ENCODE measurements around the gene PCDHGA12. TPM values are rescaled to one million over a fixed set of nuclear protein-coding genes. Genes with fewer than 3 reads are reported as not detected.
A peak's percentile ranks its signal among the peaks of the same experiment; 100 is the strongest.
"Not testable (repeated sequence)": the region's sequence is repeated elsewhere in the genome, so short reads cannot be mapped to it uniquely, and the experiment has no call there.

The PCDHGA12 gene
- total and polyA plus RNA-seq, 2 of the 8 experiments (the other 6 are each of a cell fraction or from before 2014, with no cell fraction given), result 0.88 to 1.3 TPM

DNA sequence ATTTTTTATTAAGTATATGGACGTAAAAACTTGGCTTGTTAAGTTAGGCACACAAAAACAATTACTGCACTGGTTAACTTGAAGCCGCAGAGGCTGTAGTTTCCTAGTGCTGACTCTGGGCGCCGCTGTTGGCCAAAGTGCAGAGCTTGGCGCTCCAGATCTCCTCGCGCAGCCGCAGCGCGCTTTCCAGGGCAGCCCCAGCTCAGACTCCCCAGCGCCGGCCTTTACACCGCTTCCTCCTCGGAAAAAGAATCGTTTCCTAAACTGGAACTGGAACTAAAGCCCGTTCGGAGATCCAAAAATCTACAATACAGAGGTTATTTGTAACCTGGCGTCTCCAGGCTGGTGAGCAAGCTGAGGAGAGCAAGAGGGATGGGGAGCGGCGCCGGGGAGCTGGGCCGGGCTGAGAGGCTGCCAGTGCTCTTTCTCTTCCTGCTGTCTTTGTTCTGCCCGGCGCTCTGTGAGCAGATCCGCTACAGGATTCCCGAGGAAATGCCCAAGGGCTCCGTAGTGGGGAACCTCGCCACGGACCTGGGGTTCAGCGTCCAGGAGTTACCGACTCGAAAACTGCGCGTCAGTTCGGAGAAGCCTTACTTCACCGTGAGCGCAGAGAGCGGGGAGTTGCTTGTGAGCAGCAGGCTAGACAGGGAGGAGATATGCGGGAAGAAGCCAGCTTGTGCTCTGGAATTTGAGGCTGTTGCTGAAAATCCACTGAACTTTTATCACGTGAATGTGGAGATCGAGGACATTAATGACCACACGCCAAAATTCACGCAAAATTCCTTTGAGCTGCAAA is 32.4 kb upstream of the PCDHGA12 start, which contains the start of gene PCDHGB5:
TSS of gene PCDHGB5 (plus strand) at position 192 of the 796 bp plus-strand sequence. CDS start at position 373, 181 bp downstream.
- TF ChIP-seq, protein P1, sequence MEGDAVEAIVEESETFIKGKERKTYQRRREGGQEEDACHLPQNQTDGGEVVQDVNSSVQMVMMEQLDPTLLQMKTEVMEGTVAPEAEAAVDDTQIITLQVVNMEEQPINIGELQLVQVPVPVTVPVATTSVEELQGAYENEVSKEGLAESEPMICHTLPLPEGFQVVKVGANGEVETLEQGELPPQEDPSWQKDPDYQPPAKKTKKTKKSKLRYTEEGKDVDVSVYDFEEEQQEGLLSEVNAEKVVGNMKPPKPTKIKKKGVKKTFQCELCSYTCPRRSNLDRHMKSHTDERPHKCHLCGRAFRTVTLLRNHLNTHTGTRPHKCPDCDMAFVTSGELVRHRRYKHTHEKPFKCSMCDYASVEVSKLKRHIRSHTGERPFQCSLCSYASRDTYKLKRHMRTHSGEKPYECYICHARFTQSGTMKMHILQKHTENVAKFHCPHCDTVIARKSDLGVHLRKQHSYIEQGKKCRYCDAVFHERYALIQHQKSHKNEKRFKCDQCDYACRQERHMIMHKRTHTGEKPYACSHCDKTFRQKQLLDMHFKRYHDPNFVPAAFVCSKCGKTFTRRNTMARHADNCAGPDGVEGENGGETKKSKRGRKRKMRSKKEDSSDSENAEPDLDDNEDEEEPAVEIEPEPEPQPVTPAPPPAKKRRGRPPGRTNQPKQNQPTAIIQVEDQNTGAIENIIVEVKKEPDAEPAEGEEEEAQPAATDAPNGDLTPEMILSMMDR (IDR thresholded peaks at IDR 0.05; ENCODE audit: control extremely low read depth in 1 of 3, insufficient read depth in 1 of 3, low read depth in 1 of 3, low read length in 3 of 3), result peak in 2 of 3 experiments; percentile 29 to 39; a peak in 2 of 4 replicates
- TF ChIP-seq RAD21 (IDR thresholded peaks at IDR 0.05 in 1 of 2, conservative IDR thresholded peaks at IDR 0.05 in 1 of 2; ENCODE audit: low read depth in 2 of 2, low read length in 2 of 2), result peak; percentile 17 to 32; a peak in 3 of 4 replicates
- not testable (repeated sequence) for H2AK5ac ChIP-seq (ENCODE audit: low read depth, low read length); H2BK5ac ChIP-seq (ENCODE audit: low read depth, low read length); H2BK15ac ChIP-seq (ENCODE audit: low read length); H4K91ac ChIP-seq (replicated peaks; ENCODE audit: insufficient read length, low read length); H2AFZ ChIP-seq (ENCODE audit: low read length); H3K23me2 ChIP-seq (ENCODE audit: low read depth, low read length); H2BK120ac ChIP-seq (replicated peaks; ENCODE audit: low read depth, low read length); H3K27ac ChIP-seq (ENCODE audit: low read depth, low read length); H4K5ac ChIP-seq (ENCODE audit: insufficient read length, low read depth, low read length); H3K79me1 ChIP-seq (ENCODE audit: low read depth, low read length); H2BK12ac ChIP-seq (ENCODE audit: low read depth, low read length); H3K14ac ChIP-seq (ENCODE audit: insufficient read length); H3K79me2 ChIP-seq (ENCODE audit: control insufficient read depth in 1 of 2, insufficient read depth in 2 of 2, low read length in 2 of 2); H3K27me3 ChIP-seq (replicated peaks in 1 of 4; ENCODE audit: control insufficient read depth in 3 of 4, extremely low read depth in 1 of 4, insufficient read depth in 3 of 4, low read length in 3 of 4); H3K18ac ChIP-seq (ENCODE audit: extremely low read depth, low read length); H3K4me2 ChIP-seq (ENCODE audit: insufficient read depth in 1 of 2, low read depth in 2 of 2, low read length in 2 of 2); H3K23ac ChIP-seq (ENCODE audit: insufficient read length); H3K56ac ChIP-seq (replicated peaks; ENCODE audit: insufficient read length, low read depth, low read length); H4K8ac ChIP-seq (ENCODE audit: extremely low read depth, insufficient read depth, low read length); H3K4me1 ChIP-seq (replicated peaks in 1 of 4; ENCODE audit: control insufficient read depth in 3 of 4, insufficient read depth in 4 of 4, low read length in 3 of 4); H4K20me1 ChIP-seq (replicated peaks in 1 of 2; ENCODE audit: control insufficient read depth in 1 of 2, insufficient read depth in 2 of 2, low read length in 2 of 2); DNase-seq (ENCODE audit: low read depth in 1 of 2, low spot score in 2 of 2); H3K9ac ChIP-seq (replicated peaks in 1 of 4; ENCODE audit: extremely low read depth in 1 of 4, low read depth in 3 of 4, low read length in 3 of 4); H3K4ac ChIP-seq (replicated peaks; ENCODE audit: insufficient read length, low read depth, low read length); H2BK20ac ChIP-seq (ENCODE audit: low read length)
- ChIA-PET POLR2A (ENCODE audit: partially characterized antibody) (interaction anchor here (0.6 to 0.9 kb wide), 3 partner anchors 10 to 160 kb away, joined by 3 to 4 read pairs (median 3); no protein-coding TSS in a partner anchor), CTCF (ENCODE audit: partially characterized antibody) (interaction anchor here (0.7 to 4.0 kb wide), 29 partner anchors 9 to 320 kb away, joined by 3 to 34 read pairs (median 5); partner anchors contain the start of genes PCDHB10, PCDHB11, PCDHB15 and PCDHGA10)
- 71% methylated on average over 15 of the region's 43 CpGs; no CpG with 5 or more reads in 1 of the 2 experiments for WGBS, 2 experiments (ENCODE audit: extremely low coverage in 1 of 2, insufficient coverage in 1 of 2, insufficient read length in 1 of 2, insufficient replicate concordance in 2 of 2, low coverage in 1 of 2, low lambda C conversion rate in 2 of 2, missing lambda C conversion rate in 1 of 2)
- Histone ChIP-seq H3K4me3 (ENCODE audit: extremely low read depth in 1 of 4, insufficient read depth in 2 of 4, low read depth in 3 of 4, low read length in 4 of 4) (peak within 1 kb of the TSS in 1 of 4 experiments; percentile 46; a peak in 1 of 8 replicates), H3K9me3 (ENCODE audit: insufficient read depth in 2 of 2, low read depth in 1 of 2, low read length in 1 of 2) (peaks cover 48 to 56% of the 10 kb centered on the region in 2 experiments), H3K36me3 (ENCODE audit: control insufficient read depth in 2 of 4, insufficient read depth in 4 of 4, low read length in 3 of 4) (peaks cover 0 to 14% (median 4%) of the 10 kb centered on the region in 4 experiments; a peak in 6 of 8 replicates)
- FAIRE-seq, result peak; percentile 91
